Aorta (tissue), 5 donors: ENCODE results near the gene PIP5KL1. TPM values are rescaled to one million over a fixed set of nuclear protein-coding genes. Genes with fewer than 3 reads are reported as not detected.
A peak's percentile ranks its signal among the peaks of the same experiment; 100 is the strongest.

Source experiments
- ATAC-seq: fragments of 200-7000 bp; cut with Tn5 transposase; one replicate; pipeline ENCODE4 v1.9.1; 2022; ENCODE audit warnings: moderate library complexity; ENCODE audit not compliant: low FRiP score
- DNase-seq, 2 donors: peaks; one replicate each; pipeline ENCODE4 v3.0.0-alpha.2; 2020
- H3K27ac ChIP-seq, 2 donors: one replicate each; pipeline ENCODE4 v1.5.1; 2013; ENCODE audit warnings: low read length in 2 of 2, mild to moderate bottlenecking in 2 of 2, moderate library complexity in 2 of 2, control low read depth in 1 of 2, inconsistent platforms in 1 of 2, low read depth in 1 of 2
- H3K27me3 ChIP-seq, 2 donors: one replicate each; pipeline ENCODE4 v1.6.1; 2013; ENCODE audit warnings: control low read depth in 1 of 2, low read length in 1 of 2, mild to moderate bottlenecking in 1 of 2, moderate library complexity in 1 of 2; ENCODE audit not compliant: insufficient read depth in 2 of 2, control insufficient read depth in 1 of 2
- H3K36me3 ChIP-seq, 2 donors: one replicate each; pipeline ENCODE4 v1.6.1; 2013; ENCODE audit warnings: control low read depth in 1 of 2, low read length in 1 of 2, mild to moderate bottlenecking in 1 of 2; ENCODE audit not compliant: insufficient read depth in 2 of 2, control insufficient read depth in 1 of 2
- H3K4me1 ChIP-seq, 2 donors: one replicate each; pipeline ENCODE4 v1.6.1; 2013; ENCODE audit warnings: low read length in 2 of 2, control low read depth in 1 of 2, mild to moderate bottlenecking in 1 of 2, moderate library complexity in 1 of 2; ENCODE audit not compliant: insufficient read depth in 2 of 2, control insufficient read depth in 1 of 2
- H3K4me3 ChIP-seq, 2 donors: one replicate each; pipeline ENCODE4 v1.5.1; 2013; ENCODE audit warnings: low read length in 2 of 2, control low read depth in 1 of 2, mild to moderate bottlenecking in 1 of 2
- H3K9me3 ChIP-seq: one replicate; pipeline ENCODE4 v1.6.1; 2013; ENCODE audit warnings: mild to moderate bottlenecking, low read length; ENCODE audit not compliant: control insufficient read depth
- WGBS, 2 donors: extraction: QIAGEN DNeasy Blood & Tissue Kit; methylation state at CpG; one replicate each; pipeline ENCODE4 v1.1.7; 2013; 5-methylcytosine and 5-hydroxymethylcytosine counted together
- intact Hi-C, 2 donors: fragments of 100-400 bp; cut with DNase I; formaldehyde crosslinking; loops; one replicate each; pipeline versions ENCODE4 v1.14.2 to v1.15.0; 2022
- polyA plus RNA-seq, 2 donors: library from polyadenylated mRNA; stranded (reverse); fragments of 200-250 nt; gene quantifications; one replicate each; pipeline ENCODE4 v1.2.3, GENCODE V29; 2013
- total RNA-seq, 2 donors: library from RNA; stranded (reverse); fragmentation: NEBNext Ultra II Directional; extraction: Animal tissue kit (Norgen Biotek cat#: 25700); gene quantifications; one replicate each; pipeline ENCODE4 v1.2.1, GENCODE V29; 2021
- donor health status: healthy with polysubstance abuse.
- donor health status: Bipolar disorder and iron deficiency.
- donor health status: DM: no; HTN: no; CAD: no.
- donor health status: DM: no; HTN: no; CAD: no.
- donor health status: DM: yes; HTN: yes; CAD: no.

PIP5KL1 gene
- total and polyA plus RNA-seq, 4 donors, result 1.4 to 4.5 (median 3.0) TPM

DNA sequence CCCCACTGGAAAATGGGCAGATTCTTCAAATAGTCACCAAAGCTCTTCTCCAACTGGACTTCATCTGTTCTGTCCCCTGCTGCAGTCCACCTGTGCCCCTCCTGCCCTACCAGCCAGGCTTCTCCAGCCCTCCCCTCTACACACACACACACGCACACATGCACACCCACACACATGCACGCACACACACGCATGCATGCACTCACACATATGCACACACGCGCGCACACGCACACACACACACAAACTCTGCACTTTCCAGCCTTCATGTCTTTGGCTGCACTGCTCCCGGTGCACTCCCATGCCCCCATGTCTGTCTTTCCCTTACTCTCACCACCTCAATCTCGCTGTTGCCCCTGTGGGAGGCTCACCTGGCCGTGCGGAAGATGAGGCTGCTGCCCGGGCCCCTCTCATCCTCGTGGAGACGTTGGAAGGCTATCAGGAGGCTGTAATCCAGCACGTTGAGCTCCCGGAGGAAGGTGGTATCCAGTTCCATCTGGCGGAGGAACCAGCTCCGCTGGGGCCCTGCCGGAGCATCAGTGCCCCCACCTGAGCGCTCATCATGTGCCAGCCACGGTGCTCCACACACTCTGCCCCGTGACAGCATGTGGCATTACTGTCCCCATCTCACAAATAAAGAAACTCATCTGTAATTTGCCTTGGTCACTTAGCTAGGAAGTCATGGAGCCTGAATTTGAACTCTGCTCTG, 5.7 kb downstream of the PIP5KL1 start:
- no peak for DNase-seq
- Histone ChIP-seq H3K4me3 (no peak overlapping the region), H3K4me1 (no peaks in the 10 kb centered on the region), H3K36me3 (no peaks in the 10 kb centered on the region), H3K27ac (no peak overlapping the region), H3K27me3 (no peaks in the 10 kb centered on the region), H3K9me3 (no peaks in the 10 kb centered on the region)
- intact Hi-C loops, result loop anchor here (5.0 to 10.0 kb wide), 3 partner anchors 188 to 423 kb away; partner anchors contain the start of gene TOR2A (in 1 of the 2)
- no peak for ATAC-seq
- WGBS, 2 donors, result 90% methylated on average over 22 of the region's 22 CpGs

DNA sequence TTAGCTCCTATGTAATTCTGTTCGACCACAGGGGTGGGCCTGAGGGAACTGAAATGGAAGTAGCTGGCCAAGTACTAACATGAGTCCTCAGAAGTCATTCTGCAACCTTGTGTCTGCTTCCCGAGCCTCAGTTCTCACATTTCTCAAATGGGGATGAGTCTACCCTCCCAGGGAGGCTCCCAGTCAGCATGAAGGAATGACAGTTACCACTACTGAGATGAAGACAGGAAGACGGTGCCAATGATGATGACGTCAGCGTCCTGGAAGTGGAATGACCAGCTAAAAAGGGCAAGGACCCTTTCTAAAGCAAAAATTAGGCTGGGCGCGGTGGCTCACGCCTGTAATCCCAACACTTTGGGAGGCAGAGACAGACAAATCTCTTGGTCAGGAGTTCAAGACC, 6.8 kb downstream of the PIP5KL1 start:
- H3K36me3 ChIP-seq, result no peaks in the 10 kb centered on the region
- H3K4me1 ChIP-seq, result no peaks in the 10 kb centered on the region
- intact Hi-C loops, result loop anchor here (5.0 to 10.0 kb wide), 3 partner anchors 186 to 421 kb away; partner anchors contain the start of gene TOR2A (in 1 of the 2)
- ATAC-seq (no peak), DNase-seq (no peak)
- H3K27me3 ChIP-seq, result no peaks in the 10 kb centered on the region
- no peak overlapping the region for H3K27ac ChIP-seq
- H3K4me3 ChIP-seq, result no peak overlapping the region
- H3K9me3 ChIP-seq, result no peaks in the 10 kb centered on the region
- WGBS, 2 donors, result 82% methylated on average over 8 of the region's 8 CpGs

DNA sequence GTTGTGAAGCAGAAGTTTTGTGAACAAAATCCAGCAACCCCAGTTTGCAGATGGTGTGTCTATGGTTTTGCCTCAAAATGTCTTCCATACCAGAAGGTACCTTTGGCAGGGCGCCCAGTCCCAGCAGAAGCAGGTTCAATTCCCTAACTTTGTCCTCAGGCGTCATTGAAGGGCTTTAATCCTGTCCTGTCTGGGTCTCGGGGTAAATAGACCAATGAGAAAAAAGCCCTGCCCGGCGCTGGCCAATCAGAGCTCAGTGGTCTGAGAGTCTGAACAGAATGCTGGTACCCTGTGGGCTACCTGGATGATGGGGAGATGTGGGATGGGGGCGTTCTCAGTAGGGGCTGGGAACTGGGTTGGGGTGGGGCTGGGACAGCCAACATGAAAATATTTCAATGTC, 7.5 kb downstream of the PIP5KL1 start:
- Histone ChIP-seq H3K4me3 (no peak overlapping the region), H3K27me3 (no peaks in the 10 kb centered on the region), H3K9me3 (no peaks in the 10 kb centered on the region), H3K36me3 (no peaks in the 10 kb centered on the region), H3K4me1 (no peaks in the 10 kb centered on the region), H3K27ac (no peak overlapping the region)
- no peak for ATAC-seq
- DNase-seq, result no peak
- intact Hi-C loops, result loop anchor here (5.0 to 10.0 kb wide), 3 partner anchors 186 to 421 kb away; partner anchors contain the start of gene TOR2A (in 1 of the 2)
- WGBS, 2 donors, result 49 to 50% methylated on average over 6 of the region's 6 CpGs

DNA sequence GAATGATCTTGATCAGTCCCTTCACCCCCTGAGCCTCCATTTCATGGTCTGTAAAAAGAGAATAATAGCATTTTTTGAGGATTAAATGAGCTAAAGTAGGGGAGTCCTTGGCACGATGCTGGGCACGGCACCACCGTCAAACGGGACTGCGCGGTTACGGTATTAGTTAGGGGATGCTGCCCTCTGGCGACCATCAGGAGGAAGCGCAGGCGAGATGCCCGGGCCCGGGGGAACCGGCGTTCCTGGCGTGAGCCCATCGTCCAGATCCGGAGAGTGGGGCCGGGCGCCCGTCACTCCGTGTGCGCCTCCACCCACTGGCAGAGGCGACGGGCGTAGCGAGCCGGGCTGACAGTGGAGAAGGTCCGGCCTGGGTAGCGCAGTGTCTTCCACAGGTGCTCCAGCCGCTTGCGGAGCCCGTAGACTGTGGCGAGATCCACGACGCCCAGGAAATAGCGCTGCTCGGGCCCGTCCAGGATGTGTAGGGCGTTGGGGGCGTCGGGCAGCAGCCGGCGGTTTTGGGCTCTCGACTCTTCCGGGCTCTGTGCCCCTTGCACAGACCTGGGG, 8.9 kb downstream of the PIP5KL1 start:
- H3K9me3 ChIP-seq, result no peaks in the 10 kb centered on the region
- H3K27me3 ChIP-seq, result no peaks in the 10 kb centered on the region
- H3K36me3 ChIP-seq, result no peaks in the 10 kb centered on the region
- ATAC-seq, result peak; percentile 81
- WGBS, 2 donors, result 10 to 13% methylated on average over 45 of the region's 45 CpGs
- DNase-seq, result peak; percentile 80 to 94
- intact Hi-C loops, result loop anchor here (1.0 to 10.0 kb wide), 6 partner anchors 137 to 419 kb away; partner anchors contain the start of gene TOR2A (in 2 of the 2)
- H3K4me1 ChIP-seq, result no peaks in the 10 kb centered on the region
- no peak overlapping the region for H3K27ac ChIP-seq
- H3K4me3 ChIP-seq, result no peak overlapping the region

DNA sequence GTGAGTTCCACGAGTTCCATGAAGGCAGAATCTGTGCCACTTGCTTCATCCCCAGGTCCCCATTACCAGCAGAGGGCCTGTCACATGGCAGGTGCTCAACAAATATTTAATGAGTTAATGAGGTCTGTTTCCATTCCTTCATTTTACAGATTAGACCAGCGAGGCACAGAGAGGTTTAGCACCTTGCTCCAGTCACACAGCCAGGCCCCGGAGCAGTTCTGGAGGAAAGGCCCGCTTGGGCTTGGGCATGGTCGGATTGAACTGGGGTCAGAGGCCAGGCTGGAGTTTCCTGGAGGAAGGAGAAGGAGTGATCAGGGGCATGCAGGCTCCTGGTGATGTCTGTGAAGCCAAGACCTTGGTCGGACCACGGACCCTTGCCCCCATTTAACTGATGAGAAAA, 9.8 kb downstream of the PIP5KL1 start:
- ATAC-seq (no peak), DNase-seq (no peak)
- H3K36me3 ChIP-seq, result no peaks in the 10 kb centered on the region
- intact Hi-C loops, result loop anchor here (1.0 to 10.0 kb wide), 6 partner anchors 136 to 418 kb away; partner anchors contain the start of gene TOR2A (in 2 of the 2)
- no peak overlapping the region for H3K4me3 ChIP-seq
- no peaks in the 10 kb centered on the region for H3K27me3 ChIP-seq
- 86% methylated on average over 7 of the region's 7 CpGs for WGBS, 2 donors
- H3K27ac ChIP-seq, result no peak overlapping the region
- H3K9me3 ChIP-seq, result no peaks in the 10 kb centered on the region
- no peaks in the 10 kb centered on the region for H3K4me1 ChIP-seq

DNA sequence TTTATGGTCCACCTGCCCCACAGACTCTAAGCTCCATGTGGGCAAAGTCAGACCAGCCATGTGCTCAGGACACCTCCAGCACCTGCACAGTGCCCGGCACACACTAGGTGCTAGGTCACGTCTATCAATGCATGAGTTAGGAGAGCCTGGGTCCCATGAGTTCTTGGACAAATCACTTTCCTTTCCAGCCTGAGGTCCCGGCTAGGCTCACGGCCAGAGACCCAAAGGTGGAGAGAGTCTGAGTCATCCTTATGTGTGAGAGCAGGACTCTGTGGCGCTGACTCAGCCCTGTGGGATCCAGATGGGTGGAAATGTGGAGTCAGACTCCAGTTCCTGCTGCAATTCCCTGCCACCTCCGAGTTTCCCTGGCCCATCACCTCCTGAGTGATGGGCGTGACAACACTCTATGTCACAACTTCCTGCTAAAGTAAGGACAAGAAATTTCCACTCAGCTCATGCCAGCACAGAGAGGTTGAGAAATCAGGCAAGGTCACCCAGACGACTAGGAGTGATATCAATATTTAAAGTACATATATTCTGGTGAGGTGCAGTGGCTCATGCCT, 11.2 kb downstream of the PIP5KL1 start:
- no peak overlapping the region for H3K4me3 ChIP-seq
- H3K9me3 ChIP-seq, result no peaks in the 10 kb centered on the region
- no peaks in the 10 kb centered on the region for H3K36me3 ChIP-seq
- intact Hi-C loops, result loop anchor here (5.0 kb wide), 2 partner anchors 42 to 132 kb away; partner anchors contain the start of genes AK1 (in 1 of the 2) and CDK9 (in 1 of the 2)
- DNase-seq (peak; percentile 96 to 97), ATAC-seq (peak; percentile 27)
- 26 to 35% methylated on average over 8 of the region's 8 CpGs for WGBS, 2 donors
- no peak overlapping the region for H3K27ac ChIP-seq
- no peaks in the 10 kb centered on the region for H3K4me1 ChIP-seq
- H3K27me3 ChIP-seq, result no peaks in the 10 kb centered on the region

DNA sequence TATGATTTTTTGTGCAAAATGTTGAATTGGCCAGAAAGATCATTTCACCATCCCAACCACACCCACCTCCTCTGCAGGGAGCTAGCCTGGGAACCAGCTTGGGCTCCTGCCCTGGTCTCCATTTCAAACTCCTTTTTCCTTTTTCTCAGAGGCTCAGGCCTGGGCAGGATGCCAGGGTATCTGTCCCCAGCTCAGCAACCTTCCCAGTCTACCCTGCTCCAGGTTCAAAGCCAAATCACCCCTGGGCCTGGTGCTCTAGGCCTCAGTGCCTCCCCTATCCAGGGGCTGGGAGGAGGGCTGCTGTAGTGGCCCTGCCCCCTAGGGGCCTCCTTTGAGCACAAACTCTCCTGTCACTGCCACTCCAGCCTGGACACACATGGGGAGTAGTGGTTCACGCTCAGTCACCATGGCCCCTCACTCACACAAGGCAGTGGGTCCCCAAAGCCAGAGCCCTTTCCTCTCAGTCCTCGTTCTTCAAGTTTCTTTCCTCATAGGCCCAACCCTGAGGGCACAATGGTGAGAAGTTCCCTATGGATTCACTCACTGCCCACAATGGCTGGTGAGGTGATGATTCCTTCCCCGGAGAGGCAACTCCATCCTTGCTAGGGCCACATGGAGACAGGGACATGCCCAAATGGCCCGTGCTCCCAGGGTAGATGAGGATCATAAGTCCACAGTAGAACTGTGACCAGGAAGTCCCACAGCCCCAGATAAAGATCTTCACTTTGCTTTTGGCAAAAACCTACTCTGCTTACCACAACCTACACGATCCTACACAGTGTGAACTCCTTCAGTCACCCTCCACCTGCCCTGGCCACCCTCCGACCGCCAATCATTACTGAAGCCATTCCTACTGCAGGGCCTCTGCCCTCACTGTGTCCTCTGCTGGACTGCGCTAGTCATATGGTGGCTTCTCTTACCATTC, 12.1 kb downstream of the PIP5KL1 start:
- Histone ChIP-seq H3K27ac (no peak overlapping the region), H3K27me3 (no peaks in the 10 kb centered on the region), H3K4me1 (no peaks in the 10 kb centered on the region), H3K36me3 (no peaks in the 10 kb centered on the region), H3K4me3 (no peak overlapping the region), H3K9me3 (no peaks in the 10 kb centered on the region)
- 93 to 97% methylated on average over 8 of the region's 8 CpGs for WGBS, 2 donors
- DNase-seq, result peak in 1 of 2 donors; percentile 71
- intact Hi-C loops, result loop anchor here (5.0 kb wide), 2 partner anchors 41 to 131 kb away; partner anchors contain the start of genes AK1 (in 1 of the 2) and CDK9 (in 1 of the 2)
- no peak for ATAC-seq

DNA sequence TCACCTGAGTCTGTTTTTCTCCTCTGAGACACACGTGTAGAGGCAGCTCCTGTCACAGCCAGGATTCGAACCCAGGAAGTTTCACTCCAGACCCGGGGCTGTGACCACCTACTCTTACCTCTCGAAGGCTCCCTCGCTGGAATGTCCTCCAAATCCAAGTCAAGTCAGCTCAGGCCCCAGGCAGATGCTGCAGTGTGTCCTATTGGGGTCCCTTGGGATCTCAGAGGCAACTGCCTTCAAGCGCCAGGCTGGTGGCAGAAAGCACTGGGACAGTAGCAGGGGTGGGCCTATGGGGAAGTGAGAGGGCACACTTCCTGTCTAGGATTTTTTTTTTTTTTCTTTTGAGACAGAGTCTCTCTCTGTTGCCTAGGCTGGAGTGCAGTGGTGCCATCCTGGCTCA, 13.0 kb downstream of the PIP5KL1 start:
- DNase-seq, result peak in 1 of 2 donors; percentile 51
- 71 to 77% methylated on average over 6 of the region's 6 CpGs for WGBS, 2 donors
- Histone ChIP-seq H3K36me3 (no peaks in the 10 kb centered on the region), H3K4me3 (no peak overlapping the region), H3K4me1 (no peaks in the 10 kb centered on the region), H3K9me3 (no peaks in the 10 kb centered on the region), H3K27ac (peak overlapping the region in 1 of 2 donors; percentile 26), H3K27me3 (no peaks in the 10 kb centered on the region)
- intact Hi-C loops, result loop anchor here (2.0 to 5.0 kb wide), 3 partner anchors 19 to 130 kb away; partner anchors contain the start of genes AK1 (in 1 of the 2), CDK9 (in 1 of the 2) and ST6GALNAC6 (in 1 of the 2)
- no peak for ATAC-seq
